ENCODE data around the gene PDCD1. TPM values are rescaled to one million over a fixed set of nuclear protein-coding genes. Genes with fewer than 3 reads are reported as not detected.

Gene PDCD1
- total RNA-seq, 1 experiment from 2014 or later, result not detected

- no peak for DNase-seq
- H3K9me3 ChIP-seq, result no peaks in the 10 kb centered on the region
- H3K4me3 ChIP-seq, result no peak overlapping the region
- no peaks in the 10 kb centered on the region for H3K27me3 ChIP-seq
- H3K36me3 ChIP-seq, result no peaks in the 10 kb centered on the region
Observed at GRCh38 chr2:241852116-241852980, 6.3 kb downstream of the PDCD1 start.

- H3K9me3 ChIP-seq, result no peaks in the 10 kb centered on the region
- no peaks in the 10 kb centered on the region for H3K36me3 ChIP-seq
- DNase-seq, result no peak
Observed at GRCh38 chr2:241851325-241852115, 7.2 kb downstream of the PDCD1 start.

GRCh38 chr2:241850544-241851324 is 8.0 kb downstream of the PDCD1 start:
- DNase-seq, result no peak
- H3K27me3 ChIP-seq, result no peaks in the 10 kb centered on the region; the same call in 1 of the 2 replicates
- H3K4me3 ChIP-seq, result no peak overlapping the region
- H3K36me3 ChIP-seq, result no peaks in the 10 kb centered on the region
- no peaks in the 10 kb centered on the region for H3K9me3 ChIP-seq

More at GRCh38 chr2:241851325-241852115, 7.2 kb downstream of the PDCD1 start:
- Histone ChIP-seq H3K27me3 (no peaks in the 10 kb centered on the region), H3K4me3 (no peak overlapping the region)

- Histone ChIP-seq H3K9me3 (no peaks in the 10 kb centered on the region), H3K36me3 (no peaks in the 10 kb centered on the region), H3K27me3 (no peaks in the 10 kb centered on the region; the same call in 1 of the 2 replicates), H3K4me3 (no peak overlapping the region)
- DNase-seq, result no peak
Observed at GRCh38 chr2:241849616-241850543, 8.8 kb downstream of the PDCD1 start.

- no peaks in the 10 kb centered on the region for H3K9me3 ChIP-seq
- DNase-seq, result no peak
- H3K27me3 ChIP-seq, result no peaks in the 10 kb centered on the region; the same call in 1 of the 2 replicates
- H3K4me3 ChIP-seq, result no peak overlapping the region
- H3K36me3 ChIP-seq, result no peaks in the 10 kb centered on the region
Observed at GRCh38 chr2:241848761-241849615, 9.7 kb downstream of the PDCD1 start.

GRCh38 chr2:241846406-241846805 is 12.3 kb downstream of the PDCD1 start:
- Histone ChIP-seq H3K27me3 (no peaks in the 10 kb centered on the region; the same call in 1 of the 2 replicates), H3K36me3 (no peaks in the 10 kb centered on the region), H3K4me3 (no peak overlapping the region), H3K9me3 (no peaks in the 10 kb centered on the region)
- no peak for DNase-seq

GRCh38 chr2:241844831-241845578 is 13.7 kb downstream of the PDCD1 start:
- no peak for DNase-seq
- Histone ChIP-seq H3K27me3 (no peaks in the 10 kb centered on the region; the same call in 1 of the 2 replicates), H3K4me3 (no peak overlapping the region), H3K9me3 (no peaks in the 10 kb centered on the region), H3K36me3 (no peaks in the 10 kb centered on the region)

GRCh38 chr2:241844066-241844728 is 14.5 kb downstream of the PDCD1 start:
- no peaks in the 10 kb centered on the region for H3K9me3 ChIP-seq
- peak; percentile 67 for DNase-seq
- H3K27me3 ChIP-seq, result no peaks in the 10 kb centered on the region; the same call in 1 of the 2 replicates
- peak overlapping the region; percentile 29 for H3K4me3 ChIP-seq
- H3K36me3 ChIP-seq, result no peaks in the 10 kb centered on the region

GRCh38 chr2:241843321-241844065 is 15.2 kb downstream of the PDCD1 start:
- H3K4me3 ChIP-seq, result no peak overlapping the region
- H3K36me3 ChIP-seq, result no peaks in the 10 kb centered on the region
- DNase-seq, result no peak
- H3K27me3 ChIP-seq, result no peaks in the 10 kb centered on the region; the same call in 1 of the 2 replicates
- no peaks in the 10 kb centered on the region for H3K9me3 ChIP-seq

- no peak for DNase-seq
- no peaks in the 10 kb centered on the region for H3K9me3 ChIP-seq
- H3K4me3 ChIP-seq, result no peak overlapping the region
- H3K27me3 ChIP-seq, result peaks cover 6% of the 10 kb centered on the region
- H3K36me3 ChIP-seq, result no peaks in the 10 kb centered on the region
Observed at GRCh38 chr2:241842620-241843211, 16.0 kb downstream of the PDCD1 start.

GRCh38 chr2:241842067-241842415 is 16.7 kb downstream of the PDCD1 start:
- no peak for DNase-seq

GRCh38 chr2:241841181-241842066 is 17.3 kb downstream of the PDCD1 start:
- H3K9me3 ChIP-seq, result no peaks in the 10 kb centered on the region; the same call in none of the 2 replicates
- H3K4me3 ChIP-seq, result no peak overlapping the region
- DNase-seq, result no peak
- no peaks in the 10 kb centered on the region for H3K36me3 ChIP-seq
- peaks cover 19% of the 10 kb centered on the region for H3K27me3 ChIP-seq

More at GRCh38 chr2:241842067-241842415, 16.7 kb downstream of the PDCD1 start:
- Histone ChIP-seq H3K36me3 (no peaks in the 10 kb centered on the region), H3K27me3 (peaks cover 13% of the 10 kb centered on the region), H3K4me3 (no peak overlapping the region), H3K9me3 (no peaks in the 10 kb centered on the region)
